GM18526 (cell line): ENCODE data around the gene FILIP1L.

Experiments used
- POLR2A ChIP-seq: IDR thresholded peaks from 3 replicates; pipeline ENCODE4 v1.6.1; 2011; ENCODE audit not compliant: insufficient read length; ENCODE audit errors: extremely low read depth

Gene FILIP1L

DNA sequence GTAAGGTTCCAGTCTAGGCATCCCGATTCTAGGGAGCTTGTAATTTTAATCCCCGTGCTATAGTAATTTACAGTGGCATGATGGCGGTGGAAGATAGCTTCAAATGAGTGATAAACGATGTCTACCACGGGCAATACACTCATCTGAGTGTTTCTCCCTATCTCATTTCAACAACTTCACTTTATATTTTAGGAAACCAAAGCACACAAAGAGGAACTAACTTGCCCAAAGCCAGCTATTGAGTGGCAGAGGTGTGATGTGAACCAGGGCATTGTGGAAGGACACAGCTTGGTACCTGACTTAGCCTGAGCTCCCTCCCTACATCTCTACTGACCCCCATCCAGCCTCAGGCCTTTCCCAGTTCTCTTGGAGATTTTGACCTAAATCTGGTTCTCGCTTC, 16.9 kb upstream of the FILIP1L start:
- TF ChIP-seq POLR2A = no peak

DNA sequence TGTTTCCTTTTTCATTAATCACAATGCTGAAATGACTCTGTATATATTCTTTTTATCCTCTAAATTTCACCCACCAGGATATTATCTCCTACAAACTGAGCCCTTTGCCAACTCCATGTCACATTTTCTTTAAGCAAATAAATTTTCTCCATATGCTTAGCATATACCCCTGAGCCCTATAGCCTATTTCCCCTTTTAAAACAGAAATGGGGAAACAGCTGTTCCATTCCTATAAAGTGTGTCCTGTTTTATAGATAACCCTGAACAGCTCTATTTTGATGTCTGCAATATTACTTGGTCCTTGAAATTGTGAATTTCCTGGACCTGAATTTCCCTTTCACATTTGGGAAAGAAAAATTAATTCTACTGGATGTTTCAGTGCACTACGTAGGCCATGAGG, 15.6 kb upstream of the FILIP1L start:
- no peak for TF ChIP-seq POLR2A

DNA sequence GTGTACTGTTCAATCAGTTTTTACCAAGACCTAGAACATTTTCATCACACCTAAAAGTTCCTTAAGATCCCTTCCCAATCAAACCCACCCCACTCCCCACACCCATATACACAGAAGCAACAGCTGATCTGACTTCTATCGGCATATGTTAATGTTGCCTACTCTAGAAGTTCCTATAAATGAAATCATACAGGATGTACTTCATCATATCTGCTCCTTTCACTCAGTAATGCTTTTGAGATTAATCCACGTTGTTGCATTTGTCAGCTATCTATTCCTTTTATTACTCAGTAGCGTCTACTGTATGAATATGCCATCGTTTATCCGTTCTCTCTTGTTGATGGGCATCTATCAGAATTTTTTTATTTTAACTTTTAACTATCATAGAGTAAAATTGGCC, 14.3 kb upstream of the FILIP1L start:
- no peak for TF ChIP-seq POLR2A

- TF ChIP-seq POLR2A = no peak
These were observed 13.5 kb upstream of the FILIP1L start for GRCh38 chr3:100127792-100128191.

GRCh38 chr3:100125161-100125938, 11.0 kb upstream of the FILIP1L start:
- TF ChIP-seq POLR2A = no peak

DNA sequence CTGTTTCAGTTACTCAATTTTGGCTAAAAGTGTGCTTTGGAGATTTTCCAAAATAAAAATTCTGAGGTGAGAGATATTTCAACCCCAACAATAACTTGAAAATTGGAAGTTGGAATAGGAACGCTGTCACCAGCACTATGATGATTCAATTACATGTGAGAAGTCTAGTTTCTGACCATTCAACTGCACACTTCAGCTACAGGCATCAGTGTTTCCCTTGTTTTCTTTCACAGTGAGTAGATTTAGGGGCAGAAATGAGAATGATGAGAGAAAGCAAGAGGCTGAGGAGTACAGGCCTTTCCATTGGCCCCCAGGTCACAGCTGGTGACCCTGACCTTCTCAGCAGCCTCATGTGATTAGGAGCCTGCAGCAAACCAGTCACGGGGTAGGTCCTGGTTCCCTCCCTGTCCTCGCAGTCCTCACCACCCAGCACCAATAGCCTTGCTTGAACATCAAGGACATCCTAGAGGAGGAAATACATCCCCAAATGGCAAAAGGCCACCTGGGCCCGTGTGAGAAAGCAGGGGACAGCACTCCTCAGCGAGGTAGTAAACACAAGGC, 10.0 kb upstream of the FILIP1L start:
- no peak for TF ChIP-seq POLR2A

GRCh38 chr3:100123112-100123511, 8.8 kb upstream of the FILIP1L start:
- no peak for TF ChIP-seq POLR2A

DNA sequence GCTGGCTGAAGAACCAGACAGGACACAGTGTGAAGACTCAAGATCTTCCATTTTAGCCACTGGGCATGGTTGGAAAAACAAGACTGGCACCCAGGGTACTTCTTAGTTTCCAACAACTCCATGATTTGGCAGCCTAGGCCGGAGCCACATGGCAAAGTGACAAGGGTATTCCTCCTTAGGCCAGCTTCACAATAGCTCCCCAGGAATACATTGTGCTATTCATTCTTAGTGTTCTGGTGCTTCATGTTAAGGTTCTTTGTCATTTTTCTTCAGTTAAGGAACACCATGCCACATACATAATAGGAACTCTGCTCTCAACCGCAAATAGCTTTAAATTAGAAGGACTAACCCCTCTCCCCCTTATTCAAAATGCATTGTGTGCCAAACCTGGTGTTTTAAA, 8.0 kb upstream of the FILIP1L start:
- TF ChIP-seq POLR2A = no peak

DNA sequence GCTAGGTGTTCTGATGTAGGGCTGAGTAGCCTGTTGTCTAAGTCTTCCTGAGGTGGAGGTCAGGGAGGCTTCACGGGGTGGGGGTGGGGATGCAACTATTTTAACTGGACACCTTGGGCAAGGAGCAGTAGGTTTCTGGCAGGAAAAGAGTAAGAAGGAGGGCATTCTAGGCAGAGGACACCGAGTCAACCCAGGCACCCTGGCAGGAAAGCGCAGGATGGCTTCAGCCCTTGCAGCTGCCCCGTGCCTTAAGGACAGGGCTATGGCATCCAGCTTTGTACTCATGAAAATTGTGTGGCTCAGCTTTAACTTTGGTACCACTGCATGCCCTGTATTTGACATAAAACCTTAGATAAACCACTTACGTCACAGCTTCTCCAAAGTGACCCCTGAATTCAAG, 6.4 kb upstream of the FILIP1L start:
- TF ChIP-seq POLR2A = no peak

- no peak for TF ChIP-seq POLR2A
These were observed 5.7 kb upstream of the FILIP1L start for GRCh38 chr3:100120012-100120411.

GRCh38 chr3:100117093-100117492, 2.8 kb upstream of the FILIP1L start:
- TF ChIP-seq POLR2A = no peak

GRCh38 chr3:100113723-100114412, 433 bp downstream of the FILIP1L start:
- TF ChIP-seq POLR2A = no peak

GRCh38 chr3:100111728-100112127, 2.6 kb downstream of the FILIP1L start:
- no peak for TF ChIP-seq POLR2A

DNA sequence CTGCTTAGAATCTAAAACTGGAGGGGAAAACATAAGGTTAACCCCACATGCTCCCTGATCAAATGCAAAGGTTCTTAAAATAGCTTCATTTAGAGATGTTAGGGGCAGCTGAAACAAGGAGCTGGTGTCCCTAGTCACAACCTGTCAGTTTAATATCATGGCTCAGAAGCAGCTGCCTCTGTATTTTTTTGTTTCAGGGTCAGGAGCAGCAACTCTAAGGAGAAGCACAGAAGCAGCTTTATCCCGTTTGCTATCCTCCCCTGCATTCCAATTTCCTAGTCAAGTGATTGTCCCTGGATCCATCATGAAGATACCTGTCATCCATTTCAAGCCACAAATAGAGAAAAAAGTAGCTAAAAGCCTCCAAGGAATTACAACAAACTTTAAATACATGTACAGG, 4.1 kb downstream of the FILIP1L start:
- TF ChIP-seq POLR2A = no peak

DNA sequence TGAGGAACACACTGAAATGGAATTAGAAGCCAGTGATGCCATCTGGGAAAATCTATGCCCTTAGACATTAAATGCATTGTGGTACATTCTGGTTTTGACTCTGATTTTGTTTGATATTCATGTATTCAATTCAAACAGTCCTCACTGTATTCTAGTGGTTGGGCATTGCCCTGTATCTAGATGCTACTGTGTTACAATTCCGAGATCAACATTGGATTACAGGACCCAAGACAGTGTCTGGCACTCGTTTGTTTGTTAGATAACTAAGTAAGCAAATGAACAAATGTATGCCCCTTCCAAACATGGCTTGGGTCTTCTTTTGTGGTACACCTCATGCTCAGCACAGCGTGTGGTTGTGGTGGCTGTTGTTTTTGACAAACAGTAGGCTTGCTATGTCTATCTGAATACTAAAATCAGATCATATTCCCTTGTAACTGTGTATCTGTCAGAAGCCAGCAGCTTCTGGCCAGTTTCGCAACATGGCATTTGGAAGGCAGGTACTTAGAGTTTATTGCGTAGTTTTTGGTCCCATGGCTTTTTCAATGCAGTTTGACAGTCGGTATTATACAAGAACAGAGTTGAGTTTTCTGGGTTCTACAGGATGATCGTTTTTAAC, 5.7 kb downstream of the FILIP1L start:
- TF ChIP-seq POLR2A = no peak

DNA sequence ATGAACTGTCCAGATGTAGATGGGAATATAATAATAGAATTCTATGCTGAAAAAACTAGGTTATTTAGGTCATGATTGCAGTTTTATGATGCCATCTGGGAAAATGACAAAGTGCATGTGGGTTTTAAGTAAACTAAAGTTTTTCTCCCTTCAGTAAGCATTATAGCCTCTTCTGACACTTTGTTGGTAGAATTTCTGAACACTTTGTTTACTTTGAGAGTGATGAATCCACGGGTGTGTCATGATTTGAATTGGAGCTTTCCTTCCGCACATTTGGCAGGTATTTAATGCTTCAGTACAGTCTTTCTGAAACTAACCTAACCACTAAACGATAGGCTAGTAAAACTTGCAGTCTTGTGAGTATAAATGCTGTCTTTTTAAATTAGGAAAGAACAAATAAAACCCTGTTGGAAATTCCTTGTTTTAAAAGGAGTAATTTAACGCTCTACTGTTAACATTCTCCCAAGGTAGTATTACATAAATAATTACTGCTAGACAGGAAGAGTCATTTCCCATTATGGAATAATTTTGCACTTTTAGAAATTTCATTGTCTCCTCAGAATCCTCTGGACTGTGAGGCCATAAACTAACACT, 7.0 kb downstream of the FILIP1L start:
- TF ChIP-seq POLR2A = no peak

DNA sequence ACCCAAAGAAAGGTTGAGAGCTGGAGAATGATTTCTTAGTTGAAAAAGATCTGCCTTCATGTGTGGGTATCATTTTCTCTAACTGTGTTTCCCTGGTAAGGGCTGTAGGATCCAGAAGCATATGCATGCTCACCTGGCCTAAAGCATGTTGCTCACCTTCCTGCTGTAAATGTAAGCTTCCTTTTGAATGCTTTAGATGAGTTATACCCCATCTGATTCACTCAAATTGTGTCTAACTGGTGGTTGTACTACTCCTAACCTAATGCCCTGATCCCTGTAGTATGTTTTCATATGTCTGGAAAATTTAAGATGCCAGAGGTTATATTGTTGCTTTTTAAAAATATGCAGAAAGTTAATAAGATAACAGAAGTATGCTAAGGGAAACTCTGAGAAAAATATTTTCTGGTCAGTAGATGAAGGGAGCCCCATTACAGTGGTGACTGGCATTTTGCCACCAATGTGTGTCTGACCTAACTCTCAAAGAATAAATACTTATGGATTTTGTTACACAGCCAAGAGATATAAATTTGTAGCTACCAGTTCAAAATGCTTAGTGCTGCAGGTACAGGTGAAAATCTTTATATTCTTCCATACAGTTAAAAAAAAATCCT, 7.7 kb downstream of the FILIP1L start:
- no peak for TF ChIP-seq POLR2A
